ENCODE data around the gene SLC25A21.

The SLC25A21 gene

GRCh38 chr14:36659010-36659821 lies 513.2 kb downstream of the SLC25A21 start:
- DNase-seq: no peak

- DNase-seq: no peak
Measured at GRCh38 chr14:36658123-36659009, 514.0 kb downstream of the SLC25A21 start.

GRCh38 chr14:36657399-36658122 lies 514.8 kb downstream of the SLC25A21 start:
- DNase-seq: peak in 1 of 2 experiments; percentile 58

- no peak for DNase-seq
Measured at GRCh38 chr14:36656687-36657398, 515.6 kb downstream of the SLC25A21 start.

- peak in 1 of 2 experiments; percentile 68 for DNase-seq
Measured at GRCh38 chr14:36655963-36656686, 516.3 kb downstream of the SLC25A21 start.

- DNase-seq: no peak
Measured at GRCh38 chr14:36655571-36655962, 516.8 kb downstream of the SLC25A21 start.

GRCh38 chr14:36654794-36655381 lies 517.5 kb downstream of the SLC25A21 start:
- no peak for DNase-seq

- DNase-seq: no peak
Measured at GRCh38 chr14:36653962-36654793, 518.2 kb downstream of the SLC25A21 start.

- no peak for DNase-seq
Measured at GRCh38 chr14:36653413-36653812, 519.0 kb downstream of the SLC25A21 start.

GRCh38 chr14:36652542-36653201 lies 519.7 kb downstream of the SLC25A21 start:
- peak in 1 of 2 experiments; percentile 4 for DNase-seq

- DNase-seq: no peak
Measured at GRCh38 chr14:36649872-36650650, 522.3 kb downstream of the SLC25A21 start.

- DNase-seq: peak; percentile 57 to 82
Measured at GRCh38 chr14:36647824-36648753, 524.3 kb downstream of the SLC25A21 start.

GRCh38 chr14:36647417-36647823 lies 525.0 kb downstream of the SLC25A21 start:
- no peak for DNase-seq

- peak in 1 of 2 experiments; percentile 54 for DNase-seq
Measured at GRCh38 chr14:36646664-36647416, 525.6 kb downstream of the SLC25A21 start.

GRCh38 chr14:36633580-36633979 lies 538.8 kb downstream of the SLC25A21 start:
- no peak for DNase-seq

Data from NCI-H526 (cell line).